GM18511 (cell line): ENCODE measurements around the gene KCNH3.

Experiments
- ATAC-seq: cut with Tn5 transposase; IDR thresholded peaks from one replicate; pipeline ENCODE4 v1.9.1; 2021; ENCODE audit warnings: mild to moderate bottlenecking, moderate library complexity; ENCODE audit not compliant: unreplicated experiment

The KCNH3 gene

DNA sequence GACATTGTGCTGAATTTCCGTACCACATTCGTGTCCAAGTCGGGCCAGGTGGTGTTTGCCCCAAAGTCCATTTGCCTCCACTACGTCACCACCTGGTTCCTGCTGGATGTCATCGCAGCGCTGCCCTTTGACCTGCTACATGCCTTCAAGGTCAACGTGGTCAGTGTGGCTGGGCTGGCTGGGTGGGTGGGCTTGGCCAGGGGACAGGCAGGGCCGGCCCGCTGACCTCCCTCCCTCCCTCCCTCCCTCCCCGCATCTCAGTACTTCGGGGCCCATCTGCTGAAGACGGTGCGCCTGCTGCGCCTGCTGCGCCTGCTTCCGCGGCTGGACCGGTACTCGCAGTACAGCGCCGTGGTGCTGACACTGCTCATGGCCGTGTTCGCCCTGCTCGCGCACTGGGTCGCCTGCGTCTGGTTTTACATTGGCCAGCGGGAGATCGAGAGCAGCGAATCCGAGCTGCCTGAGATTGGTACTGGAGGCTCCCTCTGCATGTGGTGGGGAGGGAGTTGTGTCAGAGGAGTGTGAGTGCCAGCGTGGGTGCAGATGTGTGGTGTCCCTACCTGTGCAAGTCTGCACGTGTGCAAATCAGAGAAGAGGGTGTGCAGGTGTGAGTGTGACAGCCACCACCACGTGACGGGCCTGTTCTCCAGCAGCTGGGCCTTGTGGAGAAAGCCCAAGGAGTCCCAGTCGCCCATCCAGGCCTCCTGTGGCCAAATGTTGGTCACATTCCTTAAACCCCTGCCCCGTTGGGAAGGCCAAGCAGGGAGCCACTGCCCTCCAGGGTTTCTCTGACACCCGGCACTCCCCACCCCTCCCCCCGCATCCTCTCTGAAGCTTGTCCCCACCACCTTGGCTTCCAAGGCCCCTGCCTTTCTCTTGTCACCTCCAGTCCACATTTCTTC, 5.3 kb downstream of the KCNH3 start:
- ATAC-seq = no peak

DNA sequence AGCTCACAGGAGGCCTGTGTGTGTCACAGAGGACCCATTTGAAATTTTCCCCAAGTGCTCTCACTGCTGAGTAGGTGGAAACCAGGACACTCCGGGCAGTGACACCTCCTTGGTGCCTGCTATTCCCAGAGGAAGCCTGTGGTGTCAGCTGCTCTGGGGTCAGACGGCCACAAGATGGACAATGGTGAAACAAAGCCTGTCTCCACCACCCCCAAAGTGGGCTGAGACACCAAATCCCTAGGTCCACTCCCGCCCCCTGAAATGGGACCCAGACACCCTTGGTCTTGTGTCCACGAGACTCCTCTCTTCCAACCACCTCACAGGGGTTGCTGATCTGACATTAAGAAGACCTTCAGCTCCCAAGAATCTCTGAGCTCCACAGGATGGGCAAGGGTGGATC, 7.0 kb downstream of the KCNH3 start:
- no peak for ATAC-seq

DNA sequence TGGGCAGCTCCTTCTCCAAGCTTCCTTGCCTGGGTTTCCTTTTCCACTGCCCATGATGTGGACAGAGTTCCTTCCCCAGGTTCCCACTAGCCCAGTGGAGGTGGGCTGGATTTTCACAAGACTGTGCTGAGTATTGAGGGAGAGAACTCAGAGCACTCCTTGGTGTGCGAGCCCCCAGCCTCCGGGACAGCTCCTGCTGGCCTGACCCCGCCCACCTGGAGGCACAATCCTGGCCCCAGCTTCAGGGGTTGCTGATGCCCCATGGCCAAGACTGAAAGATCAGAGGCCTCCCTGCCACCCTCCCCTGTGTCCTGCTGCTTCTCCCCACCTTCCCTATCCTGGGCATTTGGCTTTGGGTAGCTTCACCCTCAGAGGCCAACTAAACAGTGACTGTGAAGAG, 7.7 kb downstream of the KCNH3 start:
- no peak for ATAC-seq

DNA sequence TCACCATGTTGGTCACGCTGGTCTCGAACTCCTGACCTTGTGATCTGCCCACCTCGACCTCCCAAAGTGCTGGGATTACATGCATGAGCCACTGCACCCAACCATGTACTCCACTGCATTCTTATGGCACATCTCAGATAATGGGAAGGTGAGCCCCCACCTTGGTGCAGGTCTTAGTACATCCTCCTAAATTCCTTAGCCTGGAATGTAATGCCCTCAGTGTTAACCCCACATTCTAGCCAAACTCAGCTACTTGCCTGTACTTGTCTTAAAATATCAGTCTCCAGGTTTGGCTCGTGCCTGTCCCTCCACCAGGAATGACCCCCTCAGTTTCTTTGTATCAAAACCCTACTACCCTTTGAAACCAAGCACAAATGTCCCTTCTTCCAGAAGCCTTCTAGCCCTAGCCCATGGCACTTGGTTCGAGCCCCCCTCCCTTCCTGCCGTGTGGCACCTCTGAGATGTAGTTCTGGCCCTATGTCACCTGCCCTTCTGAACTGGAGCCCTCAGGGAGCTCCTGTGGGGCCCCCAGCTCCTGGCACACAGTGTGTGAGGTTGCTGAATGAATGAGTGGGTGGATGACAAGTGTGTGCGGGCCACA, 8.4 kb downstream of the KCNH3 start:
- ATAC-seq = no peak

- ATAC-seq = no peak
Measured at GRCh38 chr12:49548481-49548821, 9.6 kb downstream of the KCNH3 start.

DNA sequence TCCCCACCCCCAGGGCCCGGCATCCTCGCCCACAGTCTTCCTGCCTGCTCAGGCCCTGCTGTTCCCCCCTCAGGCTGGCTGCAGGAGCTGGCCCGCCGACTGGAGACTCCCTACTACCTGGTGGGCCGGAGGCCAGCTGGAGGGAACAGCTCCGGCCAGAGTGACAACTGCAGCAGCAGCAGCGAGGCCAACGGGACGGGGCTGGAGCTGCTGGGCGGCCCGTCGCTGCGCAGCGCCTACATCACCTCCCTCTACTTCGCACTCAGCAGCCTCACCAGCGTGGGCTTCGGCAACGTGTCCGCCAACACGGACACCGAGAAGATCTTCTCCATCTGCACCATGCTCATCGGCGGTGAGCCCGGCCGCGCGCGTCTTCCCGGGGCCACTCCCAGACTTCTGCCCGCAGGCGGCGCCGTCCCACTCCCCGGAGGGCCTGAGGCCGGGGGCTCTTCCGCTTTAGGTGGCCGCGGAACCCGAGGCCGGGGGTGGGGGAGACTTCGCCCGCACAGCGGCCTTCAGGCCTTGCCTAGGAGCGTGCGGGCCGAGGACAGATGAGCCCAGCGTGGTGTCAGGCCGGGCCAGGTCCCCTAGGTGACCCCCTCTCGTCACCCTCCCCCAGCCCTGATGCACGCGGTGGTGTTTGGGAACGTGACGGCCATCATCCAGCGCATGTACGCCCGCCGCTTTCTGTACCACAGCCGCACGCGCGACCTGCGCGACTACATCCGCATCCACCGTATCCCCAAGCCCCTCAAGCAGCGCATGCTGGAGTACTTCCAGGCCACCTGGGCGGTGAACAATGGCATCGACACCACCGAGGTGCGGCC, 10.2 kb downstream of the KCNH3 start:
- ATAC-seq = no peak

- no peak for ATAC-seq
Measured at GRCh38 chr12:49549735-49550692, 11.2 kb downstream of the KCNH3 start.

- ATAC-seq = no peak
Measured at GRCh38 chr12:49550693-49551252, 11.9 kb downstream of the KCNH3 start.

DNA sequence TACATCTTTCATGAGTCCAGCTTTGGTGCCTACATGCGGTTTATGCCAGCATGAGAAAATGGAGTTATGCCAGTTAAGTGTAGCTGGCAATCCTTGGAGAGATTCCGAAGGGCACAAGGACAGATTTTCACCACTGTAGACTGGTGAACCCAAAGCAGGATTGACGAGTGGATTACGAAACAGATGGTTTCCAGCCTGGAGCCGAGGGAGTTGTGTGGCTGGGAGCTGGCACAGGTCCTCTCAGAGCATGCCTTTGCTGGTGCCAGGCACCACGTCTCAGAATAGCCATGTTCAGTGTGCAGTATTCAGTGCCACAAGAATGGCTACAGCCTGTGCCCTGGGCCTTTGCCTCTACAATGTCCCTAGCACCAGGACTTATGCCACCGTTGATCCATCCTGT, 13.2 kb downstream of the KCNH3 start:
- ATAC-seq = no peak

DNA sequence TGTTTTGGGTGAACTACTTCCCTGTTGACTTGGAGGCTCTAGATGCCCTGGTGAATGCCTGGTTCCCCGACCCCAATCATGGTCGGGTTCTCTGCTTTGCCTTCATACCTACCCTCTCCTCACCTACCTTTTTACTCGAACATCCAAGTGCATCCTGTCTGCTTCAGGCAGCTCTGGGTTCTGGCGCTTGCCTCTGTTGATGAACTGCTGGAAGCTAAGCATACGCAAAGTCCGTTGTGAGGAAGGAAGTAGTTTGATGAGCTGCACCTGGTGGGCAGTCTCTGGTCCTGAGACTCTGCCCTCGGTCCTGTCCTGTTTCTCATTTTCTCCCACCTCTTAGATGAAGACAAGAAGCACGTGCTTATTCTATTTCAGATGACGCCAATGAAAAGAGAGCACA, 13.6 kb downstream of the KCNH3 start:
- ATAC-seq = no peak

GRCh38 chr12:49552899-49553298, 14.1 kb downstream of the KCNH3 start:
- no peak for ATAC-seq

GRCh38 chr12:49553512-49554088, 14.8 kb downstream of the KCNH3 start:
- no peak for ATAC-seq

- no peak for ATAC-seq
Measured at GRCh38 chr12:49554266-49554665, 15.4 kb downstream of the KCNH3 start.

DNA sequence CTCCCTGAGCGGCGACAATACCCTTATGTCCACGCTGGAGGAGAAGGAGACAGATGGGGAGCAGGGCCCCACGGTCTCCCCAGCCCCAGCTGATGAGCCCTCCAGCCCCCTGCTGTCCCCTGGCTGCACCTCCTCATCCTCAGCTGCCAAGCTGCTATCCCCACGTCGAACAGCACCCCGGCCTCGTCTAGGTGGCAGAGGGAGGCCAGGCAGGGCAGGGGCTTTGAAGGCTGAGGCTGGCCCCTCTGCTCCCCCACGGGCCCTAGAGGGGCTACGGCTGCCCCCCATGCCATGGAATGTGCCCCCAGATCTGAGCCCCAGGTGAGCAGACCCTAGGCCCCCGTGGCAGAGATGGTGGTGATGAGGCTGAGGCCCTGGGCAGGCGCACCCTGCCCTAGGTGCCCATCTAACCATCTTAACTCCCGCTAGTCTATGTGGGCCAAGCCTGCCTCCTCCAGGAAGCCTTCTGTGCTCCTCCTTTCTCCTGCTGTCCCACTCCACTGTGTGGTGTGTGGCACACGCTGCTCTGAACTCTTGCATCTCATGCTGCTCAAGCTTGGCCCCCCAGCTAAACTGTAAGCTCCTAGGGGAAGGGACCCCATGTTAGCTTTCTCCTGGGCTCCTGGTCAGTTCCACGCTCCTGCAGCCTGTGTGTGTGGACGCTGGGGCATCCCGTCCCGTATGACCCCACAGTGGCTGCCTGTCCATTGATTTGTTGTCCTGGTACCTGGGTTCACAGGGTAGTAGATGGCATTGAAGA, 17.0 kb downstream of the KCNH3 start:
- ATAC-seq = no peak

DNA sequence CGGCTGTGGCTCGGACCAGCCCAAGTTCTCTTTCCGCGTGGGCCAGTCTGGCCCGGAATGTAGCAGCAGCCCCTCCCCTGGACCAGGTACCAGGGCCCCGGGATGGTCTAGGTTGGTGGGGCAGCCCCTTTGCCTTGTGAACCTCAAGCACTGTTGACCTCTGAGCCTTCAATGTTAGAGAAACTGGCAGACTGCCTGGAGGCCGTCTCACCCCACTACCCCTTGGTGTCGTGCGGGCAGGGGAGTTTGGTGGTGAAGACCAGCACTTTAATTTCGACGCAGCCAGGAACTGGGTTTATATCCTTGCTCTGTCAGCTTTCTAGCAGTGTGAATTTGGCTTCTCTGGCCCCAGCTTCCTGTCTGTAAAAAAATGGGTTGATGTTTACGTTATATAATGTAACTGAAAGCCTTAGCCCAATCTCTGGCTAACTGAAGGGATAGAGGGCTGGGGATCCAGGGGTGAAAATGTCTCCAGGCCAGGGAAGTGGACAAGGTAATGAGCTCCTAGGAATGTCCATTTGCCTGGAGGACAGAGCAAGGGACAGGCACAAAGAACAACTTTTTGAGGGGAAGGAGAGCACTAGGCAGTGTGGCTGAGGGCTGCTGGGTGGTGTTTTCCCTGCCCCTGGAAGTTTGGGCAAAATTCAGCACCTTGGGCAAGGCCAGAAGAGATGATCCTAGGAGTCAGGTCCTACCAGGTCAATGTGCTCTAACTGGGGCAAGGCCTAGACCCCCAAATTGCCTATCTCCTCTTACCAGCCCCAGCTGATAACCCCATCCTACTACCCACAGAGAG, 17.8 kb downstream of the KCNH3 start:
- ATAC-seq = no peak

- no peak for ATAC-seq
Measured at GRCh38 chr12:49557187-49557916, 18.5 kb downstream of the KCNH3 start.

DNA sequence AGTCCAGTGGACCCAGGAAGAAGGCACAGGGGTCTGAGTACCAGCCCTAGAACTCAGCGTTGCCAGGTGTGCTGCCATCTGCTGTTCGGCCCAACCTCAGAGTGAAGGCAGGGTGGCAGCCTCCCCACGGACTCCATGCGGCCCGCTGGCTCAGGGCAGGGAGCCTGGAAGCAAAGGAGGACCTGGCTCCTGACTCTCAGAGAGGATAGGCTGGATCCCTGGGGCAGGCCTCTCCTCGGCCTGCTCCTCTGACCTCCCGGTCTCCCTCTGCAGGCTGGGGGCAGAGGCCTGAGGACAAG, 19.0 kb downstream of the KCNH3 start:
- no peak for ATAC-seq

DNA sequence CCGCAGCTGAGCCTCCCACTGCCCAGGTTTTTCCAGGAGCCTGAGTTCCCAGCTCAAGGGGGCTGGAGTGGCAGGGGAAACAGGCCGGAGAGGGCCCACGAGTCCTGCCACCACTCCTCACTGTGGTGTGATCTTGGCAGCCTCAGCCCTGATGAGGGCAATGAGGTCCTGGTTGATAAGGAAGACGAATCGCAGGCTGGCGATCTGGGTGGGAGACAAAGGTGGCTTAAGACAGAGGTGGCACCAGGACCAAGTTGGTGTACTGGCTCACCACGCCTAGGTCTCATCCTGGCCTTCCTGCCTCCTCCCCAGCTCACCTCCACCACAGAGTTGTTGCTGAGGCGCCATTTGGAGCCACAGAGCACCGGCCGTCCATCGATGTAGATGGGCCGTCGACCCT, 19.7 kb downstream of the KCNH3 start:
- ATAC-seq = no peak
